ENCODE measurements around the gene PURB.
"Not testable (repeated sequence)": the region's sequence is repeated elsewhere in the genome, so short reads cannot be mapped to it uniquely, and the experiment has no call there.

The PURB gene

DNA sequence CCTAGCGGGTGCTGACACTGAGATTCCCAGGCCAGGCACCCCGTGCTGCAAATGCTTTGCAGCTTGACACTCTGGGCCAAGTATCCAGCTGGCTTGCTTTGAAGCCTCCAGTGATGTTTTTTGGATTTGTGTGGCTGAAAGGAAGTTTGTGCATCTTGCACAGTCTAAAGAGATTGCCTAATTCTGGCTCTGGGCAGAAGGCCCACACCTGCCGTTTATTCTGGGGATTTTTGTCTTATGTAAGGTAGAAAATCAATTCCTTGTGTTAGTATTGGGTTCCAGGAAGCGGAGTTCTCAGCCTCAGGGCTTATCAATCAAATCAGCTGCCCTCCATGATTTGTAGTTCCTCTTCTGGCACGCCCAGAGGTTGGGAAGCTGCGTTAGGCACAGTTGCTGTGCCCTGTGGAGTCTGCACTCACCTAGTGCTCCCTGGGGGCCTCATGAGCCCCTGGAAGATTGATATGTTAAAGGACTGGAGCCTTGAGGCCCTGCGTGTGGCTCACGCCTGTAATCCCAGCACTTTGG lies 8.4 kb upstream of the PURB start:
- DNase-seq (ENCODE audit: low spot score) = no peak

GRCh38 chr7:44891791-44892190 lies 6.5 kb upstream of the PURB start:
- FAIRE-seq = no peak

More for the DNA sequence above, 8.4 kb upstream of the PURB start:
- no peak for FAIRE-seq

DNA sequence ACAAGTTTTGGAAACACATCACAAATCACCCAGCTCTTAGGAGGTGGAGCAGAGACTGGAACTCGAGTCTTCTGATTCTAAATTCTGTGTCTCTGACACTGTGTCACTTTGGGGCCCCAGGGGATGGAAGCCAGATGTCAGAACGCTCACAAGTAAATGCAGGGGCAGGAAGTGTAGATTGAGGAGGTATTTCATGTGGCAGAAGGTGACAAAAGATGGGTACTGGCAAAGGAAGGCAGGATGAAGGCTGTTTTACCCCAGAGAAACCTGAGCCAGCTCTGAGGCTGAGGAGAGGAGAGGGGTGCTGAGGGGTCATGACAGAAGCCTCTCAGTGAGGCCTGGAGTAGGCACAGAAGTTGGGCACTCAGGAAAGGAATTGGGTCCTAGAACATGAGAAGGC lies 6.0 kb upstream of the PURB start:
- no peak for FAIRE-seq
- DNase-seq (ENCODE audit: low spot score) = no peak

More at GRCh38 chr7:44891791-44892190, 6.5 kb upstream of the PURB start:
- DNase-seq (ENCODE audit: low spot score) = no peak

- no peak for FAIRE-seq
- no peak for DNase-seq (ENCODE audit: low spot score)
Observed at GRCh38 chr7:44889086-44889781, 3.9 kb upstream of the PURB start.

GRCh38 chr7:44887293-44887692 lies 2.0 kb upstream of the PURB start:
- FAIRE-seq = no peak
- DNase-seq (ENCODE audit: low spot score) = no peak

GRCh38 chr7:44884621-44885393 lies 523 bp downstream of the PURB start:
- no peak for FAIRE-seq
- DNase-seq (ENCODE audit: low spot score) = peak; percentile 62

DNA sequence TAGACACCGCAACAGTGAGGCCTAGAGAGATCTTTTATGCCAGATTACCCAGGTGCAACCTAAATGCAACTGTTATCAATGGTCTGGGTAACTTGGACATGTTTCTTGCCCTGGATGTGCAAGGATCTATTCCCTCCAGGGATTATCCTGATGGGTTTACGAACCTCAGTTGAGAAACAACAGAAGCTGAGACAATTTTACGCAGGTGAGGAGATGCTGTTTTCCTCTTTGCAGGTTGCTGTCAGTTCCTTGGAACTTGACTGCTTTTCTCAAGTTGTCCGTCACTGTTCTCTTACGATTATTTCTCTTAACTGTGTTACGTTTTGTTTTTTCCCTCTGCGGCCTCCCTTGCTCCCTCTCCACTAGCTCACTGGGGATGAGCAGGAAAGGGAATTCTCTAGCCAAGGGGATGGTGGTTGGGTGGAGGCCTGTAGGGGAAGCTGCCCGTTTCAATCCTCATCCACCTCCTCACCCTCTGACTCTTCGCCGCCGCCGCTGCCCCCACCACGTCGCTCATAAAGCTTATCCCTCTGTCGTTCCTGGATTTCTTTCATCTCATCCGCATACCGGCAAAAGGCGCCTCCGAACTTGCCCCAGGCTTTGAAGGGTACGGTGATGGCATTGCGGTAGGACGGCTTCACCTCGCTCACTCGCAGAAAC lies 1.2 kb downstream of the PURB start:
- FAIRE-seq (no peak), DNase-seq (ENCODE audit: low spot score) (no peak)

DNA sequence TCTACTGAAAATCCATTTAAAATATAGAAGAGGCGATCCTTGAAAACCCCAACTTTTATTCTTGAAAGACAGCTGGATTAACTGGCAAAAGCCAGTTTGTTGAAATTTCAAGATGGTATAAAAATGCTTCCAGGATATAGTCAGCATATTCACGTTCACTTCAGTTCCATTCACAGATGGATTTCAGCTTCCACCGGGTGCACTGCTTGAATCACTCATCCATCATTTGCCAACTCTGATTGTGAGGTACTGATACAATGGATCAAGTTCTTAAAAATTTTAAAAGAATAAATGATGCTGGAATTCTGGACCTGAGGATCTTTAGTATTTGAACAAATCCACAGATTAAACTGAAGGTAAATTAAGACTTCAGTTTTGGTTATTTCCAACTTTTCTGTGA lies 2.4 kb downstream of the PURB start:
- no peak for DNase-seq (ENCODE audit: low spot score)
- no peak for FAIRE-seq

DNA sequence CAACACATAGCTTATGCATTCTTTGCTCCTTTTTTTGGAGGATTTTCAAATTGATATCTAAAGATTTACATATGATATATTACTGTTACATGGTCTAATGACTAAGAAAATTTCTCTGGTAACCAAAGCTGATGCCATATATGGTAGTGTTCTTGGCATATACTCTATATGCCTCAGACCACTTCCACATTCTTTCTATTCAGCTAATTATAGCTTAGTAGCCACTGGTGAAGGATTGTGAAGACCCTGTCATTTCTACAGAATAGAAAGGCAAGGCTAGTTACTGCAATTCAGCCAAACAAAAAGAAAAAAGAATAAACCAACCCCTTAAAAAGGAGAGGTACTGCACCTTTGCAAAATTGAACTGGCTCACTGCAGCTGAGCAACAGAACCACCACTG lies 3.7 kb downstream of the PURB start:
- no peak for FAIRE-seq
- no peak for DNase-seq (ENCODE audit: low spot score)

- DNase-seq (ENCODE audit: low spot score) (no peak), FAIRE-seq (no peak)
Observed at GRCh38 chr7:44881066-44881600, 4.2 kb downstream of the PURB start.

DNA sequence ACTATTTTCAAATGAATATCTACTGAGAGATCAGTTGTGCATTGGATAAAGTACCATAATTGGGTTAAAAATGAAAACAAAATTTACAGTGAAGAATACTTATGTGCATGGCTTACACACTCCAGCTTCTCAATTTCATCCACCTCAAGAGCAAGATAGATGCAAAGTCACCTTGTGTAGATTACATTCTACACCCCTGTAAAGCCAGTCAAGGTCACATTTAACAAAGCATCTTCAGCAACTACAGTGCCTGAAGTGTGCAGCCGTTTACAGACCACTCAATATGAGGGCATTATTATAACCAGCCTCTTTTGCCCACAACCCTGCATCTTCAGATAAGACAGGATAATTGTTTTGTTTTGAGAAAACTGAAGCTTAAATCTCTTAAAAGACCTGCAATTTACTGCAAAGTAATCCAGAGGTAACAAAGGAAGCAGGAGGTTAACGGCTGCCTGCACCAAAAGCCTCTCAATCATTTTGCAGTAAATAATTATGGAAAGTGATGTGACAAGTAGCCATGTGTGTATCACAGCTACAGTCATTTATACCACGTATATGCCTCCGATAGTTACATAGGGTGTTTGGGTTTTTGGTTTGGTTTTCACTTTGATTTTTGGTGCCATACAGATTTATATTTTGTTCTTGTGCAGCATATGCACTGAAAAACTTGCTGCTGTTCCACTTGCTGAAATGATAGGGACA lies 4.9 kb downstream of the PURB start:
- no peak for DNase-seq (ENCODE audit: low spot score)
- peak; percentile 5 for FAIRE-seq

DNA sequence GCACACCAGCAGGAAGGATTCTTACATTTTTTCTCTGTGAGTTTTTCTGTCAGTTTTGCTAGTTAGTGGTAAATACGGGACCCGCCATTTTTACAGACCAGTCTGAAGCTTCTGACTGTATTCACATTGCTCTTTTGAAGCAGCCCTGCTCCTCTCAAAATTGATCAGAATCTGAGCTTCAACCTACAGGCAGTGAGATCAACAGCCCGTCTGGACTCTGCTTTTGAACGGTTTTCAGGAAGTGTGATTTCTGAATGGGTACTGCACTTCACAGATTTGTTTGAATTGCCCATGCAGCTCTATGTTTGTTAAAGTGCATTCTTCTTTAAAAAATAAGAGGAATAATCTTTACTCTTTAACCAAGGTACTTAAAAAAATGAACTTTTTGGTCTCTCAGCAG lies 8.9 kb downstream of the PURB start:
- no peak for FAIRE-seq
- DNase-seq (ENCODE audit: low spot score) = no peak

GRCh38 chr7:44875241-44875640 lies 10.1 kb downstream of the PURB start:
- DNase-seq (ENCODE audit: low spot score) (no peak), FAIRE-seq (no peak)

DNA sequence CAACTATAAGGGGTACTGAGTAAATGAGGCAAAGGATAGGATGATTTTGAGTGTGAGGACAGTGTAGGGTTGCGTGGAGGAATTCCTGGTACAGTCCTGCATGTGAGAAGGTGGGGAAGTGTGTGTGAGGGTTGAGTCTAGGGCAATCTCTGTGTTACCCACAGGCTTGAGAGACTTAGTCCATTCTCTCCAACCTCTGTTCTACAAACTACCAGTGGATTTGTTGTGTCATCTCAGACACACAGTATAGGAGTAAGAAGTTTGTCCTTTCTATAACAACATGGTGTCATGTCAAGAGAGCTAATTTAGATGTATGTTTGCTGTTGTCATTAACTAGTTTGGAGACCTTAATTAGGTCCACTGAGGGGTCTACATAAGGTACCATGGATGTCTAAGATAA lies 12.5 kb downstream of the PURB start:
- peak; percentile 58 for FAIRE-seq
- DNase-seq (ENCODE audit: low spot score) = no peak

- DNase-seq (ENCODE audit: low spot score); FAIRE-seq: not testable (repeated sequence)
Observed at GRCh38 chr7:44871918-44872317, 13.4 kb downstream of the PURB start.

DNA sequence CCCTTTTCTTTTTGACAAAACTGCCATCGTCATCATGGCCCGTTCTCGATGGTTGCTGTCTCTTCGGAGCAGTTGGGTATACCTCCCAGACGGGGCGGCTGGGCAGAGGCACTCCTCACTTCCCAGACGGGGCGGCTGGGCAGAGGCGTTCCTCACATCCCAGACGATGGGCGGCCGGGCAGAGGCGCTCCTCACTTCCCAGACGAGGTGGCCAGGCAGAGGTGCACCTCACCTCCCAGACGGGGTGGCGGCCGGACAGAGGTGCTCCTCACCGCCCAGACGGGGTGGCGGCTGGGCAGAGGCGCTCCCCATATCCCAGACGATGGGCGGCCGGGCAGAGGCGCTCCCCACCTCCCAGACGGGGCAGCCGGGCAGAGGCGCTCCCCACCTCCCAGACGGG lies 14.6 kb downstream of the PURB start:
- not testable (repeated sequence) for DNase-seq (ENCODE audit: low spot score); FAIRE-seq

DNA sequence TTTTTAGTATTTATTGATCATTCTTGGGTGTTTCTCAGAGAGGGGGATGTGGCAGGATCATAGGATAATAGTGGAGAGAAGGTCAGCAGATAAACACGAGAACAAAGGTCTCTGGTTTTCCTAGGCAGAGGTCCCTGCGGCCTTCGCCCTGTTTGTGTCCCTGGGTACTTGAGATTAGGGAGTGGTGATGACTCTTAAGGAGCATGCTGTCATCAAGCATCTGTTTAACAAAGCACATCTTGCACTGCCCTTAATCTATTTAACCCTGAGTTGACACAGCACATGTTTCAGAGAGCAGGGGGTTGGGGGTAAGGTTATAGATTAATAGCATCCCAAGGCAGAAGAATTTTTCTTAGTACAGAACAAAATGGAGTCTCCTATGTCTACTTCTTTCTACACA lies 15.0 kb downstream of the PURB start:
- not testable (repeated sequence) for FAIRE-seq; DNase-seq (ENCODE audit: low spot score)

DNA sequence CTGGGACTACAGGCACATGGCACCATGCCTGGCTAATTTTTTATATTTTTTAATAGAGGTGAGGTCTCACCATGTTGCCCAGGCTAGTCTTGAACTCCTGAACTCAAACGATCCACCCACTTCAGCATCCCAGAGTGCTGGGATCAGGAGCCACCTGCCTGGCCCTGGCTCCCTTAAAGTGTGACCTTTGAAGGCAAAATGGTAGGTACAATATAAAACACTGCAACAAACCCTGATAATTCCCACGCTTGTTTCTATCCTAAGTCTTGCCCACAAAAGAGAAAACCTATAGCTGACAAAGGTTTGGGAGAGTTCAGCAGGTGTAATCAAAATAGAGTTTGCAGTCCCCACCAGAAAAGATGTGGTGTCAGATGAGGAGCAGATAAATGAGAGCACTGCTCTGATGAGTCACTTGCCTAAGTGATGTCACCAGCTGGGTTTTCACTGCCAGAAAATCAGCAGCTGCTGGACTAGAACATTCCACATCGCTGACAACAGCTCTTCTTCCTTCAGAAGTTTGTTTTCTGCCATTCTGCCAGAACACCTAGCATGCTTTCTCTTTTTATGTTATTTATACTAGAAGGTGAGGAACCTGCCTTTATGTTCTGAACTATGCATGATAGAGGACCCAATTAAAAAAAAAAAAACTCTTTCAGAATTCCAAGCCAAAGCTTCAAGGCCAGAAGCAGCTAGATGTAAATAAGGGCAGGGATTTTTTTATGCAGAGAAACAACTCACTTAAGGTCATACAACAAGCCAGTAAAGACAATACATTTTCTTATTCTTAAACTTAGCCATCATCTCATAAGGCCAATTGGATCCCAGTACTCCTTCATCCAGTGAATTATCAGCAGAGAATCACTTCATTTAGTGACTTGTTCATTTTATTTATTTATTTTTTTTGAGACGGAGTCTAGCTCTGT lies 18.0 kb downstream of the PURB start:
- FAIRE-seq = peak; percentile 9
- DNase-seq (ENCODE audit: low spot score) = peak; percentile 84

DNA sequence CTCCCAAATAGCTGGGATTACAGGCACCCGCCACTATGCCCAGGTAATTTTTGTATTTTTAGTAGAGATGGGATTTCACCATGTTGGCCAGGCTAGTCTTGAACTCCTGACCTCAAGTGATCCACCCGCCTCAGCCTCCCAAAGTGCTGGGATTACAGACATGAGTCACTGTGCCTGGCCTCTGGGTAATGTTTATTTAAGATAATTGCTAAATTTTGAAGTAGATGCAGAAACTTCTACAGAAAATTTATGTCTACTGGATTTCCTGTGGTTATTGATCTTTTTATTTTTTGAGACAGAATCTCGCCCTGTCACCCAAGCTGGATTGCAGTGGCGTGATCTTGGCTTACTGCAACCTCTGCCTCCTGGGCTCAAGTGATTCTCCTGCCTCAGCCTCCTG lies 23.4 kb downstream of the PURB start:
- not testable (repeated sequence) for DNase-seq (ENCODE audit: low spot score); FAIRE-seq

- DNase-seq (ENCODE audit: low spot score) = no peak
- no peak for FAIRE-seq
Observed at GRCh38 chr7:44858161-44858560, 27.2 kb downstream of the PURB start.

Data from urothelium cell line (cell line).